ENCODE data around the gene B3GAT1.
"Not testable (repeated sequence)": the region's sequence is repeated elsewhere in the genome, so short reads cannot be mapped to it uniquely, and the experiment has no call there.

B3GAT1 gene

GRCh38 chr11:134358165-134358855 is 53.7 kb downstream of the B3GAT1 start:
- in situ Hi-C loops (cut with MboI; ENCODE audit: low sequenced_read_pairs): no loop called here

GRCh38 chr11:134357545-134357839 is 54.5 kb downstream of the B3GAT1 start:
- in situ Hi-C loops (cut with MboI; ENCODE audit: low sequenced_read_pairs): no loop called here

DNA sequence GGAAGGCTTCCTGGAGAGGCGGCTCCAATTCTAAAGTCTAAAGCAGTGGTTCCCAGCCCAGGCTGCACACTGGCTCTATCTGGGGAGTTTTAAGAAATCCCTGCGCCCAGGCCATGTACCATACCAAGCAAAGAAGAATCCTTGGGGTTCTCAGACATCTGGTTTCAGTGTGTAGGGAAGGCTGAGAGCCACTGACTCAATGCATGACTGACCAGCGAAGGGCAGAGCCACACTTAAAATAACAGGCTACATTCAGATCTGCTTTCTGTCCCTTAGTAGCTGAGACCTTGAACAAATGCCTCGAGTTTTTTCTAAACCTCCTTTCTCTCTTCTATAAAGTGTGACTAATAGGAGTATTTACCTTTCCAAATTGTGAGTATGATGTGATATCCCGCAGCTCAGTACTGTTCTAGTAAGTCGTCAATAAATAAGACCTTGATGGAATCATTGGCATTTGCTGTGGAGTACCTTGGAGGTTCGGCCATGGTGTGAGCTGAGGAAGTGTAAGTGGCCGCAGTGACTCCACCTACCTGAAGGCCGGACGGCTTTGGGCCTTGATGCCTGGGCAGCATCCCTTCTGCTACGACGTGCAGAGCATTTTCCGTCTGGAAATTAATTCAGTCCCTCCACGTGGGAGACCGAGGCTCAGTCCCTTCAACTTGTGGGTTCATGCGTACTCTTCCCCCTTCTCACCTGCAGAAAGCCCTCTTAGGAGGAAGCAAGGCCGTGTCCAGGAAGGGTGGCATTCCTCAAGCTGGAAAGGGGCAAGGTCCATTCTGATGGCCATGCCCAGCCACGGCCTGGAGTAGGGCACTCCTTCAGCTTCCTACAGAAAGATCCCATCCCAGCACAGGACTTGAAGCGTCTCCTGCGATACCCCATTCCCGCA is 55.1 kb downstream of the B3GAT1 start:
- in situ Hi-C loops (cut with MboI; ENCODE audit: low sequenced_read_pairs): no loop called here

DNA sequence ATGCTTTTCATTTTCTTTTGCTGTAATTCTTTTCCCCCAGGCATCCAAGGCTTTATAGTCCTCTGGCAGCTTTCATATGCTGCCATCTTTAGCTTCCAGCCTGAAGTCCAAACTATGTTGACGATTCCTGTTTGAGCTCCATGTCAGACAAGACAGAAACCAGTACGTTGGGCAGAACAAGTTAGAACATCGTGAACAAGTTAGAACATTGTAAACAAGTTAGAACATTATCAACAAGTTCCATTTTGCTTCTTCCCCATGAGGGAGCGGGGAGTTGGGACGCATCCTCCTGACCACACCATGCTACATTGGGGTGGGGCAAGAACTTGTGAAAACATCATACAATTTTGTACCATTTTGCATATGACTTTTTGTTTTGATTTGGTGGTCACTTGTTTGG is 56.4 kb downstream of the B3GAT1 start:
- in situ Hi-C loops (cut with MboI; ENCODE audit: low sequenced_read_pairs): no loop called here

DNA sequence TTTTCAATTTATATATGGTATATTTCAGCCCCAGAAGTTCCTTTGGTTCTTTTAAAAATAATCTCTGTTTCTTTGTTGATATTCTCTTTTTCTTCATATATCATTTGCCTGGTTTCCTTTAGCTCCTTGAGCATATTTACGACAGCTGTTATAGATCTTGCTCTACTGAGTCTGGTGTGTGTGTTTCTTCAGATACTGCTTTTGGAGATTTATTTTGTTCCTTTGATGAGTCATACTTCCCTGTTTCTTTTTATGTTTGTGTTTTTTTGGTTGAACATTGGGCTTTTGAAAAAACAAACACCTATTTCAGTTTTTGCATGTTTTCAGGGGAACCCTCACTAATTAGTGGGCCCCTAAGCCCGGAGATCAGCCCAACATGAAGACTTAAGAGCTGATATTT is 56.9 kb downstream of the B3GAT1 start:
- in situ Hi-C loops (cut with MboI; ENCODE audit: low sequenced_read_pairs): no loop called here

DNA sequence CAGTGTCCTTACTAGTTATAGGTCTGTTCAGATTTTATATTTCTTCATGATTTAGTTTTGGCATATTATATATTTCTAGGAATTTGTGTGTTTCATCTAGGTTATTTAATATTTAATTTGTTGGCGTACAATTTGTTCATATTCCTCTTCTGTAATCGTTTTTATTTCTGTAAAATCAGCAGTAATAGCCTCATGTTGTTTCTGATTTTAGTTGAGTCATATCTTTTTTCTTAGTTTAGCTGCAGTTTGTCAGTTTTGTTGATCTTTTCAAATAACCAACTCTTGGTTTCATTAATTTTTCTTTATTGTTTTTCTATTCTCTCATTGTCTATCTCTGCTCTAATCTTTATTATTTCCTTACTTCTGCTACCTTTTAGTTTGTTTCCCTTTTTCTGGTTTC is 59.9 kb downstream of the B3GAT1 start:
- in situ Hi-C loops (cut with MboI; ENCODE audit: low sequenced_read_pairs): no loop called here

GRCh38 chr11:134350381-134350780 is 61.7 kb downstream of the B3GAT1 start:
- in situ Hi-C loops (cut with MboI; ENCODE audit: low sequenced_read_pairs): no loop called here

- in situ Hi-C loops (cut with MboI; ENCODE audit: low sequenced_read_pairs): no loop called here
Measured at GRCh38 chr11:134349802-134350355, 62.2 kb downstream of the B3GAT1 start.

DNA sequence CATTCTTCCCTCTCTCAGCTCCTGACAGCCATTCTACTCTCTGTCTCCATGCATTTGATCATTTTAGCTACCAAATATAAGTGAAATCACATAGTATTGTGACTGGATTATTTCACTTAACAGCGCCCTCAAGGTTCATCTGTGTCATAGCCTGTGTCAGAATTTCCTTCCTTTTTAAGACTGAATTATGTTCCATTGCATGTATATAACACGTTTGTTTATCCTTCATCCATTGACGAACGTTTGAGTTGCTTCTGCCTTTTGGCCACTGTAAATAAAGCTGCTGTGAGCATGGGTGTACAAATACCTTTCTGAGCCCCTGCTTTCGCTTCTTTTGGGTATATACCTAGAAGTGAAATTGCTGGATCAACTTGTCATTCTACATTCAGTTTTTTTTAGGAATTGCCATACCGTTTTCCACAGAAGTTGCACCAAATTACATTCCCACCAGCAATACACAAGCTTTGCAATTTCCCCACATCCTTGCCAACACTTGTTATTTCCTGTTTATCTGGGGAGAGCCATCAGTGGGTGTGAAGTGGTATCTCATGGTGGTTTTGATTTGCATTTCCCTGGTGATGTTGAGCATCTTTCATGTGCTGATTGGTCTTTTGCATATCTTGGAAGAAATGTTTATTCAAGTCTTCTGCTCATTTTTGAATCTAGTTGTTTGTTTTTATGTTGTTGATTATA is 62.8 kb downstream of the B3GAT1 start:
- in situ Hi-C loops (cut with MboI; ENCODE audit: low sequenced_read_pairs): no loop called here

DNA sequence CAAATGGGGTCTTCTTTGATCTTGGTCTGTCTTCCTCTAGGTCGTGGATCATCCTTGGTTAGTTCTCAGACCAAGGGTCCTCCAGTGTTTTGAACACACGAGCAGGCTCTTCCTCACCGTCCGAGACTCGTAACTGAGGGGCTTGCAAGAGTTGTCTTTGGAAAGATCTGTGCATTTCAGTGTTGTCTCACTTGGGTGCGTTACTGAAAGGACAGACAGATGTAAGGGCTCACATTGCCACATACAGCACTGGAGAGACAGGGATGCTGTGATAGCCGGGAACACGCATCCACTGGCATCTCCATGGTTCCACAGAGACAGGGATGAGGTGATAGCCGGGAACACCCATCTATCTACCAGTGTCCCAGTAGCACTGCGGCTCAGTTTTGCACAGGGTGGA is 64.6 kb downstream of the B3GAT1 start:
- in situ Hi-C loops (cut with MboI; ENCODE audit: low sequenced_read_pairs): no loop called here

- in situ Hi-C loops (cut with MboI; ENCODE audit: low sequenced_read_pairs): no loop called here
Measured at GRCh38 chr11:134346976-134347350, 65.1 kb downstream of the B3GAT1 start.

DNA sequence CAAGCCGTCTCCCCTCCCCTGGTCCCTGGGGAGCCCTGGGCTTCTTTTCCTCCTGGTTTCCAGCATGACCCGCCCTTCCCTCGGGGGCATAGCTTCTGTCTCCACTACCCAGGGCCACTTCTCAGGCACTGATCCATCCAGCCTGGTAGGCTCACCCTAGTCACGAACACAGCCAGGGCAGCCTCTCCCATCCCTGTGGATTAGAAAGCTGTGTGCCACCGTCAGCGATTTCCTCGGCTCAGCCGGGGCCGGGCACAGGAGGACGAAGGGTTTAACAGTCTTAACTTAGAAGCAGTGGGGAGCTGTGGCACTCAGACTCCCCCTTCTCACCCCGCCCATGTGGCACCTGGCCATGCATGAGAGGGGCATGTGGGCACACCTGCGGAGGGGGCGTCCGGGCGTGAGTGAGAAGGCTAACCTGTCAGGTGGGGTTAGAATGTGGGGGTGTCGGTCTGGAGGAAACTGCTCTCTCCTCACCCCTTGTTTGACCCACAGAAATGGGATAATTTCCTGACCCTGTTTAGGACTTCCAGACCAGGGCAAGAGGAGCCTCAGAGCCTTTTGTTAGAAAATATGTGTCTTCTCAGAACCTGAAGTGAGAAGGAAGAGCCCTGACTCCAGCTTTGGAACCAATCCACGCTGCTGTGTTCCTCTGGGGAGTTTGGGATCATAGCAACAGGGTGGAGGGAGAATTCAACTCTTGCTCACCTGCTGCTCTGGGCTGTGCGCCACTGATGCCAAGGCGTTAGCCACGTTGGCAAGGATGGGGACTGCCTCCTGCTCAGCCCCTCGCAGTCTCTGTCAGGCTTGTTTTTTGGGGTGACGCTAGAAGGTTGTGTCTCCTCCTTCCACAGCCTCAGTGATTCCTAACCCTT is 65.7 kb downstream of the B3GAT1 start:
- in situ Hi-C loops (cut with MboI; ENCODE audit: low sequenced_read_pairs): no loop called here

DNA sequence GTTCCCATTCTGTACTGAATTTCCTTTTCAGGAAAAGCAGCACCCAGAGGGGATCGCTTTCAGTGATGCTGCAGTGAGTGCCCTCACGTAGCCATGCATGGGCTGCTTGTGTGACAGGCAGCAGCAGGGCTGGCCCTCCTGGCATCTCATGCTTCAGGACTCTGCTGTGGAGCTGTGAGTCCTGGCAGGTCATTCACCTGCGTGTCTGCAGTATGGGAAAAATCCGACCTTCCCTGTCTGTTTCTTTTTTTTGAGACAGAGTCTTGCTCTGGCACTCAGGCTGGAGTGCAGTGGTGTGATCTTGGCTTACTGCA is 66.8 kb downstream of the B3GAT1 start:
- in situ Hi-C loops (cut with MboI; ENCODE audit: low sequenced_read_pairs): no loop called here

- in situ Hi-C loops (cut with MboI; ENCODE audit: low sequenced_read_pairs): not testable (repeated sequence)
Measured at GRCh38 chr11:134344497-134345236, 67.4 kb downstream of the B3GAT1 start.

GRCh38 chr11:134343646-134344045 is 68.4 kb downstream of the B3GAT1 start:
- in situ Hi-C loops (cut with MboI; ENCODE audit: low sequenced_read_pairs): no loop called here

DNA sequence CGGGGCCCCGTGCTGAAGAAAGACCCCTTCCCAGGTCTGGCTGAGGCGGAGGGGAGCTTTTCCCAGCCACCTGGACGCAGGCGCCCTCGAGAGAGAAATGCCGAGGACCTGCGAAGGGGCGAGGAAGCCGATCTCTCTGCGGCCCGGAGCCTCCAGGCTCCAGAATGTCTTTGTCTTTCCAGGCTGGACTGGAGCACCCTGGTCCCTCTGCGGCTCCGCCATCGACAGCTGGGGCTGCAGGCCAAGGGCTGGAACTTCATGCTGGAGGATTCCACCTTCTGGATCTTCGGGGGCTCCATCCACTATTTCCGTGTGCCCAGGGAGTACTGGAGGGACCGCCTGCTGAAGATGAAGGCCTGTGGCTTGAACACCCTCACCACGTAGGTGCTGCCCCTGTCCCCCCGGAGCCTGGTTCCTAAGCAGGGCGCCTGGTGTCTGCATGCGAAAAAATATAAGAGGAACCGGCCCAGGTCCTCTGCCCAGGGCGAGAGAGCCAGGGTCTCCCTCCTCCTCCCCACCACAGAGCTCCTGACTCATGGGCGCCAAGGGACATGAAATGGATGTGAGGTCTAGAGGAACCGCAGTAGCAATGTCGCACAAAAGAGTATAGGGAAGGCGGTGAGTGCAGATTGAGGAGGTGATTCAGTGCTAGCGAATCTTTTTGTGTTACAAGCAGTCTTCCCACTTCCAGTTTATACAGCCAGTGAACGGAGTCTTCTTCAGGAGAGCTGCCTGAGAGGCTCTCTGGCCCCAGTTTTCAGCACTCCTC is 69.3 kb downstream of the B3GAT1 start:
- in situ Hi-C loops (cut with MboI; ENCODE audit: low sequenced_read_pairs): no loop called here

DNA sequence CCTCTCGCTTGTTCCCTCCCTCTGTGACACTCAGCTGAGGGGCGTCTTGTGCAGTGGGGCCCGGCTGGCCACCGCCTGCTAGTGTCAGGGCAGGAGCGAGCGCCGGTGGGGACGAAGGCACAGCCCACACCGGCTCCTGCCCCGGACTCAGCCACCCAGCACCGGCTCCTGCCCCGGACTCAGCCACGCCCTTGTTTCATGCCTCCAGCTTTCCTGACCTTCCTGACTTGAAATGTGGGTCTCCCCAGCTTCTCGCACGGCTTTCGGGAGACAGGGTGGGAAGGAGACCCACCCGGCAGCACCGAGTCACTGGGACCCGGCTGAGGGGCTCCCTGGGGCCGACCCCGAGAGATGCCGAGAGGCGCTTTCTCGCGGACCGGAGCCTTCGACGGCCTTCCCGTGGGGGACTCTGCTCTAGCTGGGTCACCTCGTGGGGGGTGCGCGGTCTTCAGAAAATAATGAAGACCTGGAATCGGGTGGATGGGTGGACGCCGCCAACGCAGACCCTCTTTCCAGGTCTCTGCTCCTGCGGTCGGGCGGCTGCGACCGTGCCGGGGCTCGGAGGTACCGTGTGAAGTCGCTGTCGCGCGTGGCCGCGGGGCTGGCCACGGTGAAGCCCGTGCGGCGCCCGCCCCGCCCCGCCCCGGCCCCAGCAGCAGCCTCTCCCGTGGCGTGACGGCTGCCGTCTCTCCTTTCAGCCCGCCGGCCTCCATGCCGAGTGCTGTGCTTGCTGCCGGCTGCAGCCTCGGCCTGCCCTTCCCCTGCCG is 70.1 kb downstream of the B3GAT1 start:
- in situ Hi-C loops (cut with MboI; ENCODE audit: low sequenced_read_pairs): no loop called here

DNA sequence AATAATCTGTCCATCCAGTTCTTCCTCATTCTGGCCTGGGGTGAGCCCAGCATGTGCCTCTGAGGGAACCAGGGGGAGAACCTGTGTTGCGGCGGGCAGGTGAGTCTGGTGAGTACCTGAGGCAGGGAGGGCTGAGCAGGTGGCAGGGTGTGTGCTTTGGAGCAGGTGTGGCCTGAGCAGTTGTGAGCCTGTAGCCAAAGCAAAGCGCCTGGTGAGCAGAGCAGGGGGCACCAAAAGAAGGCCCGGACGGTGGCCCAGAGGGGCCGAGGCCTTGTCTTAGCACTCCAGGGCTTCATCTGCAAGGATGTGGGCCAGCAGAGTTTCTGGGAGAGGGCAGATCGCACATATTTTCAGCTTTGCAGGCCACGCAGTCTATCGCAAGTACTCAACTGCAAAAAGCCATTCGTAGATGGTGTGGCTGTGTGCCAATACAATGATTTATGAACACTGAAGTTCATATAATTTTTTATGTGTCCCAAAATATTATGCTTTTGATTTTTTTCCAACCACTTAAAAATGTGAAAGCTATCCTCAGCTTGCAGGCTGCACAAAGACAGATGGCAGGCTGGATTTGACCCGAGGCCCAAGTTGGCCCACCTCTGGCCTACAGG is 71.6 kb downstream of the B3GAT1 start:
- in situ Hi-C loops (cut with MboI; ENCODE audit: low sequenced_read_pairs): no loop called here
